ENCODE data around the gene DMD.
"Not testable (repeated sequence)": the region's sequence is repeated elsewhere in the genome, so short reads cannot be mapped to it uniquely, and the experiment has no call there.

Gene DMD

GRCh38 chrX:31661280-31661810 lies 1550.0 kb downstream of the DMD start:
- DNase-seq: no peak

GRCh38 chrX:31658360-31658759 lies 1553.0 kb downstream of the DMD start:
- DNase-seq: no peak

GRCh38 chrX:31656013-31656412 lies 1555.3 kb downstream of the DMD start:
- DNase-seq: no peak

GRCh38 chrX:31653422-31653821 lies 1557.9 kb downstream of the DMD start:
- no peak for DNase-seq

GRCh38 chrX:31652650-31653049 lies 1558.7 kb downstream of the DMD start:
- no peak for DNase-seq

- DNase-seq: no peak
These were observed 1562.1 kb downstream of the DMD start for GRCh38 chrX:31649201-31649600.

GRCh38 chrX:31633349-31633748 lies 1578.0 kb downstream of the DMD start:
- DNase-seq: no peak

- DNase-seq: no peak
These were observed 1582.2 kb downstream of the DMD start for GRCh38 chrX:31629195-31629594.

- DNase-seq: no peak
These were observed 1602.2 kb downstream of the DMD start for GRCh38 chrX:31609130-31609529.

GRCh38 chrX:31608638-31609037 lies 1602.7 kb downstream of the DMD start:
- no peak for DNase-seq

GRCh38 chrX:31606771-31607170 lies 1604.6 kb downstream of the DMD start:
- no peak for DNase-seq

GRCh38 chrX:31604629-31605221 lies 1606.6 kb downstream of the DMD start:
- no peak for DNase-seq

- no peak for DNase-seq
These were observed 1607.8 kb downstream of the DMD start for GRCh38 chrX:31603411-31604120.

GRCh38 chrX:31600823-31601222 lies 1610.5 kb downstream of the DMD start:
- DNase-seq: no peak

- no peak for DNase-seq
These were observed 1618.0 kb downstream of the DMD start for GRCh38 chrX:31593353-31593752.

GRCh38 chrX:31591355-31591754 lies 1620.0 kb downstream of the DMD start:
- no peak for DNase-seq

- no peak for DNase-seq
These were observed 1620.7 kb downstream of the DMD start for GRCh38 chrX:31590581-31591114.

GRCh38 chrX:31589503-31589902 lies 1621.8 kb downstream of the DMD start:
- DNase-seq: no peak

- no peak for DNase-seq
These were observed 1623.0 kb downstream of the DMD start for GRCh38 chrX:31588355-31588754.

- DNase-seq: not testable (repeated sequence)
These were observed 1627.5 kb downstream of the DMD start for GRCh38 chrX:31583892-31584291.

- no peak for DNase-seq
These were observed 1630.6 kb downstream of the DMD start for GRCh38 chrX:31580726-31581125.

GRCh38 chrX:31580227-31580626 lies 1631.1 kb downstream of the DMD start:
- no peak for DNase-seq

- no peak for DNase-seq
These were observed 1639.0 kb downstream of the DMD start for GRCh38 chrX:31572360-31572759.

- no peak for DNase-seq
These were observed 1640.7 kb downstream of the DMD start for GRCh38 chrX:31570658-31571057.

Measured in CD4-positive, alpha-beta T cell treated with Interleukin-10 for 1 hour (primary cell).